GM21515 (cell line): Measurements from ENCODE around the gene ANKRD2.

Experiments
- ATAC-seq: cut with Tn5 transposase; IDR thresholded peaks from one replicate; pipeline ENCODE4 v1.9.1; 2021; ENCODE audit not compliant: unreplicated experiment

Gene ANKRD2

DNA sequence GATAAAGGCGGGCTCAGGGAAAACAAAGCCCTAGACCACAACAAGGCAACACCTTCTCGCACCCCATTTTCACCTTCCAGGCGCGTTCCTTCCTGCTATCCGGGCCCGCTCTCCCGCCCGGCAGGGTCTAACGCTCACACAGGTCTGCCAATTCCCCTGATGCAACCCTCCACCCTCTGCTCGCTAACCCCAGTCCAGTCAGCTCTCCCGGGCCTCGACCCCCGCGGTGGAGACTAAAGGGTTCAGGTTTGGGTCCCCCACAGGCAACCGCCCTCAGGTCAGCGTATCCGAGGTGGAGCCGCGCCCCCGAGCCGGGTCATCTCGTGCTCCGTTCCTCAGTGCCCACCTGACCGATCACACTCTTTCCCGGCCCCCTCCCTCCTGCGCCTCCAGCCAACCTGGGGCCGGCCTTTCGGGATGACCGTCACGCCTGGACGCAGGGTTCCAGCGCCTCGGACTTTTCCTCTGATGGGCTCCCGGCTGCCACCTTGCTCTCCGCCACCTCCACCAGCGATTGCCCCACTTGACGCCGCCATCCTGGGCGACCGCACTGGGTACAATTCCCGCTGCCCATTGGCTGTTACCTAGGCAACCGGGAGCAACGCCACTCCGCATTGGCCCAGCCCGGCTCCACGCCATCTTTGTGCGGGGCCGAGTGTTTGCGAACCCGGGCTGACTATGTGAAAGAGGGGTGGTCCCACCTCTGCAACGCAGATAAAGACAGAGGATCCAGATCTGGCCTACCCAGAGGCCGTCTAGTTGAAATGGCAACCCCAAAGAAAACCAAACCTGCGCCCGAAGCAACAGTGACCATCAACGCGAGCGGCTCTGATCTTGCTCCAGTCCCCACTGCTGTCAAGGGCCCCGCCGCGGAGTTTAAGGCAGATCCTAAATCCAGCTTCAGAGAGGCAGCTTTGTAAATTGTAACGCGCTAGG lies 60.6 kb downstream of the ANKRD2 start, which contains the start of gene MORN4:
MORN4 (minus strand) TSS at position 552 of the 936 bp plus-strand sequence. CDS start 13,847 bp downstream, outside the sequence.
- ATAC-seq = peak; percentile 98
